K562 (cell line): ENCODE results near the gene EVI5. TPM values are rescaled to one million over a fixed set of nuclear protein-coding genes. Genes with fewer than 3 reads are reported as not detected.
A peak's percentile ranks its signal among the peaks of the same experiment; 100 is the strongest.

Source experiments
- BCOR ChIP-seq: fragments of 450-650 bp; IDR thresholded peaks from 2 replicates; pipeline ENCODE4 v1.6.1; 2016
- BRCA1 ChIP-seq, 2 experiments: fragments of 450-650 bp in 1 of 2; sonication (generic) in 1 of 2; formaldehyde crosslinking in 1 of 2; IDR thresholded peaks; 2 replicates each; pipeline versions ENCODE4 v1.5.0 to v1.6.1; 2017 to 2020; ENCODE audit warnings: mild to moderate bottlenecking in 1 of 2, missing genetic modification reagents in 1 of 2
- JUND ChIP-seq, 2 experiments: IDR thresholded peaks; 2 replicates in 1 of 2; 3 replicates in 1 of 2; pipeline ENCODE4 v1.6.1; 2011; ENCODE audit warnings: borderline replicate concordance in 2 of 2, low read depth in 2 of 2, low read length in 2 of 2, improper control_type of control experiment in 1 of 2, missing biosample characterization in 1 of 2, missing genetic modification characterization in 1 of 2, missing genetic modification reagents in 1 of 2
- NFYB ChIP-seq: IDR thresholded peaks from 2 replicates; pipeline ENCODE4 v1.6.1; 2011; ENCODE audit warnings: mild to moderate bottlenecking, moderate library complexity; ENCODE audit not compliant: insufficient read length; ENCODE audit errors: extremely low read depth
- PHF20 ChIP-seq: fragments of 450-650 bp; IDR thresholded peaks from 2 replicates; pipeline ENCODE4 v1.6.1; 2018; ENCODE audit not compliant: partially characterized antibody
- SMAD3 ChIP-seq: fragments of 450-650 bp; formaldehyde crosslinking; conservative IDR thresholded peaks from 2 replicates; pipeline ENCODE4 v1.4.0; 2020; ENCODE audit warnings: mild to moderate bottlenecking
- ZEB2 ChIP-seq: fragments of 450-650 bp; IDR thresholded peaks from 2 replicates; pipeline ENCODE4 v1.6.1; 2016
- ZFP30 ChIP-seq: fragments of 250-450 bp; sonication (Bioruptor Pico); IDR thresholded peaks from 2 replicates; pipeline ENCODE4 v1.8.0; 2022; ENCODE audit warnings: moderate library complexity, mild to moderate bottlenecking, inconsistent platforms, borderline replicate concordance
- ZNF12 ChIP-seq: sonication (generic); formaldehyde crosslinking; IDR thresholded peaks from 2 replicates; pipeline ENCODE4 v1.4.0; 2020; ENCODE audit warnings: mild to moderate bottlenecking, missing genetic modification reagents
- ZNF324 ChIP-seq: fragments of 250-450 bp; sonication (Bioruptor Pico); IDR thresholded peaks from 2 replicates; pipeline ENCODE4 v1.4.0; 2020; ENCODE audit warnings: mild to moderate bottlenecking
- ZSCAN29 ChIP-seq: fragments of 450-650 bp; IDR thresholded peaks from 2 replicates; pipeline ENCODE4 v1.6.1; 2017
- polyA plus RNA-seq, 8 experiments: library from polyadenylated mRNA; depleted of rRNA in 4 of 8; stranded (reverse) in 5 of 8; unstranded in 3 of 8; fragments of >200 nt; fragmentation: Nextera tagmentation in 2 of 8; fragmentation: Illumina TruSeq in 1 of 8; extraction: Ambion mirVana in 2 of 8; extraction: Trizol in 1 of 8; gene quantifications; 2 replicates each; pipeline versions ENCODE4 v1.2.1 to v1.2.3, GENCODE V29; 2011 to 2014; ENCODE audit warnings: inconsistent platforms in 1 of 8, missing spikeins in 1 of 8
- total RNA-seq, 7 experiments: library from RNA; depleted of rRNA in 6 of 7; stranded (reverse); fragments of >200 nt in 6 of 7; fragmentation: Illumina TruSeq in 2 of 7; extraction: Trizol in 2 of 7; gene quantifications; 2 replicates each; pipeline versions ENCODE4 v1.2.1 to v1.2.3, GENCODE V29; 2011 to 2021; ENCODE audit warnings: low replicate concordance in 1 of 7
- TF ChIP-seq, protein P1 (sequence below): sonication (generic); formaldehyde crosslinking; IDR thresholded peaks from 2 replicates; pipeline ENCODE4 v1.4.0; 2020; ENCODE audit warnings: mild to moderate bottlenecking, missing genetic modification reagents
- TF ChIP-seq, protein P2 (sequence below): fragments of 250-450 bp; sonication (Bioruptor Pico); IDR thresholded peaks from 2 replicates; pipeline ENCODE4 v1.8.0; 2022; ENCODE audit warnings: moderate library complexity, mild to moderate bottlenecking, inconsistent platforms
- TF ChIP-seq, protein P3 (sequence below): fragments of 450-650 bp; formaldehyde crosslinking; IDR thresholded peaks from 2 replicates; pipeline ENCODE4 v1.4.0; 2020; ENCODE audit warnings: mild to moderate bottlenecking, moderate library complexity
- TF ChIP-seq, protein P4 (sequence below): fragments of 450-650 bp; formaldehyde crosslinking; IDR thresholded peaks from 2 replicates; pipeline ENCODE4 v1.4.0; 2020; ENCODE audit warnings: mild to moderate bottlenecking, moderate library complexity

Gene EVI5
- total and polyA plus RNA-seq, 9 of the 15 experiments (the other 6 are each of a cell fraction or from before 2014, with no cell fraction given) = 1.7 to 50.1 (median 13.7) TPM

DNA sequence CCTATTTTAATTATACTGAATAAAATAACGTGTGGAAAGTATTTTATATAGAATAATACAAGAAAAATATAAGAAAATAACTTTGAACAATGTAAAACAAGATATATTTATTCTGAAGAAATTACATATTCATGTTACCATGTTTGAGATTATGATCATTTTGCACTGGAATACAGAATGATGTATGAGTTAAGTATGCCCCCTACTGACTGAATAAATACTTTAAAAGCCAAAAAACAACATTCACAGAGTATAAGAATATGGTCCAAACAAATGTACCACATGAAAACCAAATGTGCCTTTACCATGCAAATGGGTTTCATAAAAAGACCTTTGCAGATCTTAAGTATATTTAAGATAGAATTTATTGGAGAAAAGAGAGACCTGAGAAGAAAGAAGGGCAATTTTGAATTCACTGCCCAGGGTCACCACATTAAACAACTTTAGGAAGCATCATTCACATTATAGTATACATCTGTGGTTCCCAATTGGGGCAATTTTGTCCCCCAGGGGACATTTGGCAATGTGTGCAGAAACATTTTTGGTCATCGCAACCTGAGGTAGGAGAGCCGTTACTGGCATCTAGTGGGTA lies 161.6 kb downstream of the EVI5 start (continued):
- TF ChIP-seq NFYB (no peak), ZNF12 (no peak), BRCA1 (IDR thresholded peaks at IDR 0.05) (peak; percentile 77; the same call in 1 of the 2 replicates), BRCA1 (CRISPR knock-in tag; IDR thresholded peaks at IDR 0.05) (no peak), BCOR (no peak), ZEB2 (no peak), JUND (IDR thresholded peaks at IDR 0.05; ENCODE audit: borderline replicate concordance, low read depth, low read length) (no peak), JUND (tag; IDR thresholded peaks at IDR 0.05; ENCODE audit: borderline replicate concordance, low read depth, low read length) (no peak), PHF20 (no peak), ZSCAN29 (no peak), SMAD3 (CRISPR knock-in tag) (no peak), ZFP30 (CRISPR knock-in tag) (no peak), ZNF324 (CRISPR knock-in tag) (no peak)
- TF ChIP-seq, protein P1, sequence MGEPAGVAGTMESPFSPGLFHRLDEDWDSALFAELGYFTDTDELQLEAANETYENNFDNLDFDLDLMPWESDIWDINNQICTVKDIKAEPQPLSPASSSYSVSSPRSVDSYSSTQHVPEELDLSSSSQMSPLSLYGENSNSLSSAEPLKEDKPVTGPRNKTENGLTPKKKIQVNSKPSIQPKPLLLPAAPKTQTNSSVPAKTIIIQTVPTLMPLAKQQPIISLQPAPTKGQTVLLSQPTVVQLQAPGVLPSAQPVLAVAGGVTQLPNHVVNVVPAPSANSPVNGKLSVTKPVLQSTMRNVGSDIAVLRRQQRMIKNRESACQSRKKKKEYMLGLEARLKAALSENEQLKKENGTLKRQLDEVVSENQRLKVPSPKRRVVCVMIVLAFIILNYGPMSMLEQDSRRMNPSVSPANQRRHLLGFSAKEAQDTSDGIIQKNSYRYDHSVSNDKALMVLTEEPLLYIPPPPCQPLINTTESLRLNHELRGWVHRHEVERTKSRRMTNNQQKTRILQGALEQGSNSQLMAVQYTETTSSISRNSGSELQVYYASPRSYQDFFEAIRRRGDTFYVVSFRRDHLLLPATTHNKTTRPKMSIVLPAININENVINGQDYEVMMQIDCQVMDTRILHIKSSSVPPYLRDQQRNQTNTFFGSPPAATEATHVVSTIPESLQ (CRISPR knock-in tag) = no peak
- TF ChIP-seq, protein P2, sequence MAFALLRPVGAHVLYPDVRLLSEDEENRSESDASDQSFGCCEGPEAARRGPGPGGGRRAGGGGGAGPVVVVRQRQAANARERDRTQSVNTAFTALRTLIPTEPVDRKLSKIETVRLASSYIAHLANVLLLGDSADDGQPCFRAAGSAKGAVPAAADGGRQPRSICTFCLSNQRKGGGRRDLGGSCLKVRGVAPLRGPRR (CRISPR knock-in tag) = no peak
- TF ChIP-seq, protein P3, sequence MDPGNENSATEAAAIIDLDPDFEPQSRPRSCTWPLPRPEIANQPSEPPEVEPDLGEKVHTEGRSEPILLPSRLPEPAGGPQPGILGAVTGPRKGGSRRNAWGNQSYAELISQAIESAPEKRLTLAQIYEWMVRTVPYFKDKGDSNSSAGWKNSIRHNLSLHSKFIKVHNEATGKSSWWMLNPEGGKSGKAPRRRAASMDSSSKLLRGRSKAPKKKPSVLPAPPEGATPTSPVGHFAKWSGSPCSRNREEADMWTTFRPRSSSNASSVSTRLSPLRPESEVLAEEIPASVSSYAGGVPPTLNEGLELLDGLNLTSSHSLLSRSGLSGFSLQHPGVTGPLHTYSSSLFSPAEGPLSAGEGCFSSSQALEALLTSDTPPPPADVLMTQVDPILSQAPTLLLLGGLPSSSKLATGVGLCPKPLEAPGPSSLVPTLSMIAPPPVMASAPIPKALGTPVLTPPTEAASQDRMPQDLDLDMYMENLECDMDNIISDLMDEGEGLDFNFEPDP (CRISPR knock-in tag) = no peak
- TF ChIP-seq, protein P4, sequence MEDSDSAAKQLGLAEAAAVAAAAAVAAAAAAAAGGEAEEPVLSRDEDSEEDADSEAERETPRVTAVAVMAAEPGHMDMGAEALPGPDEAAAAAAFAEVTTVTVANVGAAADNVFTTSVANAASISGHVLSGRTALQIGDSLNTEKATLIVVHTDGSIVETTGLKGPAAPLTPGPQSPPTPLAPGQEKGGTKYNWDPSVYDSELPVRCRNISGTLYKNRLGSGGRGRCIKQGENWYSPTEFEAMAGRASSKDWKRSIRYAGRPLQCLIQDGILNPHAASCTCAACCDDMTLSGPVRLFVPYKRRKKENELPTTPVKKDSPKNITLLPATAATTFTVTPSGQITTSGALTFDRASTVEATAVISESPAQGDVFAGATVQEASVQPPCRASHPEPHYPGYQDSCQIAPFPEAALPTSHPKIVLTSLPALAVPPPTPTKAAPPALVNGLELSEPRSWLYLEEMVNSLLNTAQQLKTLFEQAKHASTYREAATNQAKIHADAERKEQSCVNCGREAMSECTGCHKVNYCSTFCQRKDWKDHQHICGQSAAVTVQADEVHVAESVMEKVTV (CRISPR knock-in tag) = peak; percentile 58
